GM12878 (cell line): ENCODE results near the gene EPOP. TPM values are rescaled to one million over a fixed set of nuclear protein-coding genes. Genes with fewer than 3 reads are reported as not detected.

Experiments used
- ATAC-seq: fragments of 200-7000 bp; cut with Tn5 transposase; 3 replicates; pipeline ENCODE4 v1.9.1; 2020; ENCODE audit warnings: mild to moderate bottlenecking, moderate library complexity
- BruUV-seq: library from RNA; stranded (reverse); fragments of 400-500 nt; replicated peaks from 2 replicates; lab custom pipeline; 2021; lab: Mats Ljungman, UMichigan
- CTCF ChIA-PET: fragments of 300-600 bp; sonication (Branson Sonifier 250); formaldehyde crosslinking; extraction: SDS; loops from one replicate; lab custom pipeline; 2021; ENCODE audit warnings: inconsistent platforms; lab: Yijun Ruan, JAX
- POLR2A ChIA-PET: fragments of 350-600 bp; formaldehyde crosslinking; extraction: SDS; loops from one replicate; lab custom pipeline; 2021; ENCODE audit warnings: inconsistent platforms; lab: Charles Lee
- RAD21 ChIA-PET: fragments of 300-600 bp; sonication (Branson Sonifier 250); formaldehyde crosslinking; loops from one replicate; lab custom pipeline; 2023; ENCODE audit warnings: antibody characterized with exemption; ENCODE audit not compliant: unreplicated experiment; lab: Charles Lee
- SMC1A ChIA-PET: fragments of 300-600 bp; sonication (Branson Sonifier 250); formaldehyde crosslinking; loops from one replicate; lab custom pipeline; 2023; ENCODE audit not compliant: unreplicated experiment, uncharacterized antibody; lab: Charles Lee
- DNase-seq: peaks from one replicate; pipeline ENCODE4 v3.0.0-alpha.2; 2011; ENCODE audit warnings: low read depth, low spot score
- FAIRE-seq: peaks from 3 replicates; lab custom pipeline; 2011; peaks lifted over from hg19 to GRCh38; lab: Jason Lieb, UNC
- H2AFZ ChIP-seq: 2 replicates; pipeline ENCODE4 v1.6.0; 2011; ENCODE audit warnings: low read depth, low read length, control low read depth; ENCODE audit not compliant: control insufficient read depth
- H3K27ac ChIP-seq: 2 replicates; pipeline ENCODE4 v1.5.1; 2011; ENCODE audit warnings: control low read depth; ENCODE audit not compliant: control insufficient read depth, insufficient read depth
- H3K27me3 ChIP-seq, 2 experiments: replicated peaks in 1 of 2; 2 replicates each; pipeline versions ENCODE4 v1.6.0 to v1.6.1; 2011; ENCODE audit warnings: low read length in 1 of 2; ENCODE audit not compliant: control insufficient read depth in 2 of 2, insufficient read depth in 2 of 2
- H3K36me3 ChIP-seq, 2 experiments: 2 replicates each; pipeline ENCODE4 v1.5.1; 2011; ENCODE audit warnings: low read length in 1 of 2; ENCODE audit not compliant: control insufficient read depth in 2 of 2, insufficient read depth in 2 of 2
- H3K4me1 ChIP-seq: 2 replicates; pipeline ENCODE4 v1.6.1; 2011; ENCODE audit warnings: mild to moderate bottlenecking, low read length, moderate library complexity, mixed read lengths; ENCODE audit not compliant: control insufficient read depth, insufficient read depth
- H3K4me2 ChIP-seq: 2 replicates; pipeline ENCODE4 v1.6.0; 2011; ENCODE audit warnings: control low read depth; ENCODE audit not compliant: control insufficient read depth, insufficient read depth
- H3K4me3 ChIP-seq: fragments of 200-600 bp; sonication (generic); 2 replicates; pipeline ENCODE4 v1.5.1; 2016
- H3K79me2 ChIP-seq: 2 replicates; pipeline ENCODE4 v1.6.0; 2011; ENCODE audit warnings: low read length; ENCODE audit not compliant: control insufficient read depth, insufficient read depth
- H3K9ac ChIP-seq: 2 replicates; pipeline ENCODE4 v1.8.0; 2011; ENCODE audit warnings: low read length, control low read depth, mixed read lengths; ENCODE audit not compliant: control insufficient read depth, insufficient read depth
- H3K9me3 ChIP-seq: replicated peaks from 3 replicates; pipeline ENCODE4 v1.5.1; 2011; ENCODE audit warnings: mild to moderate bottlenecking, low read length; ENCODE audit not compliant: control insufficient read depth, insufficient read depth
- H4K20me1 ChIP-seq: 2 replicates; pipeline ENCODE4 v1.6.0; 2011; ENCODE audit not compliant: control insufficient read depth, insufficient read depth
- DPF2 ChIP-seq: fragments of 450-650 bp; IDR thresholded peaks from 2 replicates; pipeline ENCODE4 v1.6.1; 2017; ENCODE audit warnings: mild to moderate bottlenecking
- E2F4 ChIP-seq: IDR thresholded peaks from 2 replicates; pipeline ENCODE4 v1.6.1; 2012; ENCODE audit warnings: low read depth, low read length, improper control_type of control experiment
- FOXK2 ChIP-seq: fragments of 450-650 bp; IDR thresholded peaks from 2 replicates; pipeline ENCODE4 v1.6.1; 2017; ENCODE audit warnings: mild to moderate bottlenecking, moderate library complexity
- GATAD2B ChIP-seq: fragments of 450-650 bp; conservative IDR thresholded peaks from 2 replicates; pipeline ENCODE4 v1.6.1; 2017; ENCODE audit warnings: low read depth, mild to moderate bottlenecking, moderate library complexity
- IKZF2 ChIP-seq, 2 experiments: fragments of 450-650 bp; IDR thresholded peaks; 2 replicates each; pipeline ENCODE4 v1.6.1; 2017; ENCODE audit warnings: mild to moderate bottlenecking in 2 of 2, moderate library complexity in 2 of 2
- JUNB ChIP-seq: IDR thresholded peaks from 2 replicates; pipeline ENCODE4 v1.6.1; 2016; ENCODE audit warnings: antibody characterized with exemption, mild to moderate bottlenecking
- JUND ChIP-seq: IDR thresholded peaks from 2 replicates; pipeline ENCODE4 v1.6.1; 2012; ENCODE audit warnings: low read depth, mild to moderate bottlenecking, low read length, improper control_type of control experiment, moderate library complexity
- MAX ChIP-seq: IDR thresholded peaks from 2 replicates; pipeline ENCODE4 v1.6.1; 2012; ENCODE audit warnings: low read depth, low read length, improper control_type of control experiment
- MTA2 ChIP-seq: fragments of 450-650 bp; IDR thresholded peaks from 2 replicates; pipeline ENCODE4 v1.6.1; 2016; ENCODE audit warnings: low read depth, mild to moderate bottlenecking, moderate library complexity
- RBBP5 ChIP-seq: fragments of 200-600 bp; sonication (generic); conservative IDR thresholded peaks from 2 replicates; pipeline ENCODE4 v1.6.1; 2016
- SMAD1 ChIP-seq: fragments of 450-650 bp; IDR thresholded peaks from 2 replicates; pipeline ENCODE4 v1.6.1; 2018; ENCODE audit warnings: mild to moderate bottlenecking, low read depth; ENCODE audit not compliant: partially characterized antibody
- SMAD5 ChIP-seq: IDR thresholded peaks from 2 replicates; pipeline ENCODE4 v1.6.1; 2016; ENCODE audit warnings: antibody characterized with exemption, low read depth
- TARDBP ChIP-seq: IDR thresholded peaks from 2 replicates; pipeline ENCODE4 v1.6.1; 2016; ENCODE audit warnings: borderline replicate concordance
- ZBED1 ChIP-seq: IDR thresholded peaks from 2 replicates; pipeline ENCODE4 v1.6.1; 2016; ENCODE audit warnings: borderline replicate concordance
- WGBS: methylation state at CpG from one replicate; pipeline ENCODE4 v1.1.6; 2016; ENCODE audit warnings: low lambda C conversion rate; ENCODE audit not compliant: insufficient replicate concordance, insufficient coverage; ENCODE audit errors: missing lambda C conversion rate; 5-methylcytosine and 5-hydroxymethylcytosine counted together
- in situ Hi-C: fragments of 300-500 bp; cut with MboI; formaldehyde crosslinking; loops from 9 replicates; pipeline ENCODE4 v1.14.3; 2018; ENCODE audit warnings: mixed read lengths
- intact Hi-C: fragments of 100-400 bp; cut with micrococcal nuclease; formaldehyde crosslinking; loops from one replicate; pipeline ENCODE4 v1.14.2; 2022; ENCODE audit not compliant: unreplicated experiment
- polyA plus RNA-seq, 11 experiments: library from polyadenylated mRNA; depleted of rRNA in 4 of 11; unstranded in 6 of 11; stranded (reverse) in 5 of 11; fragments of >200 nt; fragmentation: Nextera tagmentation in 4 of 11; fragmentation: Illumina TruSeq in 1 of 11; extraction: Ambion mirVana in 4 of 11; extraction: Trizol in 1 of 11; gene quantifications; 1 replicate in 1 of 11; 2 replicates in 10 of 11; pipeline versions ENCODE4 v1.2.1 to v1.2.3, GENCODE V29; 2011 to 2016; ENCODE audit warnings: inconsistent platforms in 2 of 11, missing spikeins in 2 of 11, low read depth in 1 of 11
- total RNA-seq, 4 experiments: library from RNA; depleted of rRNA in 3 of 4; stranded (reverse); fragments of >200 nt in 3 of 4; fragmentation: Illumina TruSeq in 1 of 4; extraction: Trizol in 1 of 4; gene quantifications; 2 replicates each; pipeline versions ENCODE4 v1.2.1 to v1.2.3, GENCODE V29; 2013 to 2021
- TF ChIP-seq, protein P1 (sequence below): fragments of 450-650 bp; IDR thresholded peaks from 2 replicates; pipeline ENCODE4 v1.6.1; 2018; ENCODE audit warnings: mild to moderate bottlenecking, low read depth, moderate library complexity; ENCODE audit not compliant: partially characterized antibody

EPOP gene
- total and polyA plus RNA-seq, 10 of the 15 experiments (the other 5 are each of a cell fraction or from before 2014, with no cell fraction given): 0.53 to 9.0 (median 3.7) TPM

GRCh38 chr17:38637951-38638350 is 36.8 kb downstream of the EPOP start:
- H3K4me2 ChIP-seq: no peak overlapping the region
- TF ChIP-seq JUND (no peak), DPF2 (no peak), RBBP5 (no peak), ZBED1 (no peak), SMAD1 (no peak), JUNB (no peak), IKZF2 (IDR thresholded peaks at IDR 0.05) (no peak), GATAD2B (no peak), E2F4 (no peak), MTA2 (no peak), FOXK2 (no peak), SMAD5 (no peak), MAX (no peak), TARDBP (no peak)
- TF ChIP-seq, protein P1, sequence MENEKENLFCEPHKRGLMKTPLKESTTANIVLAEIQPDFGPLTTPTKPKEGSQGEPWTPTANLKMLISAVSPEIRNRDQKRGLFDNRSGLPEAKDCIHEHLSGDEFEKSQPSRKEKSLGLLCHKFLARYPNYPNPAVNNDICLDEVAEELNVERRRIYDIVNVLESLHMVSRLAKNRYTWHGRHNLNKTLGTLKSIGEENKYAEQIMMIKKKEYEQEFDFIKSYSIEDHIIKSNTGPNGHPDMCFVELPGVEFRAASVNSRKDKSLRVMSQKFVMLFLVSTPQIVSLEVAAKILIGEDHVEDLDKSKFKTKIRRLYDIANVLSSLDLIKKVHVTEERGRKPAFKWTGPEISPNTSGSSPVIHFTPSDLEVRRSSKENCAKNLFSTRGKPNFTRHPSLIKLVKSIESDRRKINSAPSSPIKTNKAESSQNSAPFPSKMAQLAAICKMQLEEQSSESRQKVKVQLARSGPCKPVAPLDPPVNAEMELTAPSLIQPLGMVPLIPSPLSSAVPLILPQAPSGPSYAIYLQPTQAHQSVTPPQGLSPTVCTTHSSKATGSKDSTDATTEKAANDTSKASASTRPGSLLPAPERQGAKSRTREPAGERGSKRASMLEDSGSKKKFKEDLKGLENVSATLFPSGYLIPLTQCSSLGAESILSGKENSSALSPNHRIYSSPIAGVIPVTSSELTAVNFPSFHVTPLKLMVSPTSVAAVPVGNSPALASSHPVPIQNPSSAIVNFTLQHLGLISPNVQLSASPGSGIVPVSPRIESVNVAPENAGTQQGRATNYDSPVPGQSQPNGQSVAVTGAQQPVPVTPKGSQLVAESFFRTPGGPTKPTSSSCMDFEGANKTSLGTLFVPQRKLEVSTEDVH: no peak
- TF ChIP-seq, all 136 proteins: peak for 0
- POLR2A ChIA-PET: no interaction called here
- 21% methylated on average over 4 of the region's 4 CpGs for WGBS
- H3K79me2 ChIP-seq: no peaks in the 10 kb centered on the region
- in situ Hi-C loops: no loop called here
- H3K4me3 ChIP-seq: no peak overlapping the region
- H3K9ac ChIP-seq: no peak overlapping the region
- BruUV-seq: no TSS peak
- H2AFZ ChIP-seq: no peak overlapping the region
- H3K27me3 ChIP-seq: no peaks in the 10 kb centered on the region
- H3K36me3 ChIP-seq: no peaks in the 10 kb centered on the region
- no peaks in the 10 kb centered on the region for H3K4me1 ChIP-seq
- ATAC-seq (no peak), DNase-seq (no peak), FAIRE-seq (no peak)
- H3K27ac ChIP-seq: no peak overlapping the region
- H4K20me1 ChIP-seq: no peaks in the 10 kb centered on the region
- no peaks in the 10 kb centered on the region for H3K9me3 ChIP-seq
- SMC1A ChIA-PET: no interaction called here
- RAD21 ChIA-PET: no interaction called here
- intact Hi-C loops: no loop called here
- CTCF ChIA-PET: interaction anchor here (1.3 to 2.1 kb wide), 2 partner anchors 13 to 25 kb away, joined by 4 to 8 read pairs; no protein-coding TSS in a partner anchor
